ENCODE measurements around the gene TIAL1.
A peak's percentile ranks its signal among the peaks of the same experiment; 100 is the strongest.
"Not testable (repeated sequence)": the region's sequence is repeated elsewhere in the genome, so short reads cannot be mapped to it uniquely, and the experiment has no call there.

Gene TIAL1

GRCh38 chr10:119545310-119545709 is 51.5 kb downstream of the TIAL1 start:
- DNase-seq = no peak

GRCh38 chr10:119543814-119544642 is 52.7 kb downstream of the TIAL1 start:
- DNase-seq = no peak

GRCh38 chr10:119542988-119543813 is 53.6 kb downstream of the TIAL1 start:
- peak; percentile 57 for DNase-seq

GRCh38 chr10:119542357-119542987 is 54.3 kb downstream of the TIAL1 start, which contains the start of gene RGS10:
Gene RGS10 (minus strand): TSS chr10:119542719. CDS start chr10:119542638, 81 bp downstream.
- peak; percentile 57 for DNase-seq

- DNase-seq = no peak
These were observed 55.1 kb downstream of the TIAL1 start for GRCh38 chr10:119541459-119542356.

- no peak for DNase-seq
These were observed 55.7 kb downstream of the TIAL1 start for GRCh38 chr10:119541046-119541445.

- DNase-seq = no peak
These were observed 56.7 kb downstream of the TIAL1 start for GRCh38 chr10:119540038-119540437.

- DNase-seq = no peak
These were observed 57.4 kb downstream of the TIAL1 start for GRCh38 chr10:119539359-119539825.

GRCh38 chr10:119538632-119539358 is 58.0 kb downstream of the TIAL1 start:
- no peak for DNase-seq

- DNase-seq = no peak
These were observed 58.7 kb downstream of the TIAL1 start for GRCh38 chr10:119537953-119538630.

- DNase-seq = no peak
These were observed 60.2 kb downstream of the TIAL1 start for GRCh38 chr10:119536508-119537025.

GRCh38 chr10:119535837-119536507 is 60.8 kb downstream of the TIAL1 start:
- DNase-seq = no peak

- DNase-seq = no peak
These were observed 61.5 kb downstream of the TIAL1 start for GRCh38 chr10:119535305-119535704.

GRCh38 chr10:119533473-119533872 is 63.3 kb downstream of the TIAL1 start:
- DNase-seq = no peak

GRCh38 chr10:119532791-119533190 is 64.0 kb downstream of the TIAL1 start:
- not testable (repeated sequence) for DNase-seq

- not testable (repeated sequence) for DNase-seq
These were observed 64.5 kb downstream of the TIAL1 start for GRCh38 chr10:119532251-119532650.

GRCh38 chr10:119531067-119531466 is 65.7 kb downstream of the TIAL1 start:
- no peak for DNase-seq

GRCh38 chr10:119528663-119529237 is 68.0 kb downstream of the TIAL1 start:
- DNase-seq = not testable (repeated sequence)

Measured in GOT3 (cell line).